HepG2 (cell line): ENCODE data around the gene MRFAP1L1. TPM values are rescaled to one million over a fixed set of nuclear protein-coding genes. Genes with fewer than 3 reads are reported as not detected.

Experiments
- ATAC-seq: fragments of 200-7000 bp; cut with Tn5 transposase; 3 replicates; pipeline ENCODE4 v1.9.1; 2020; ENCODE audit warnings: mild to moderate bottlenecking, moderate library complexity
- BruUV-seq: library from RNA; stranded (reverse); fragments of 400-500 nt; replicated peaks from 2 replicates; lab custom pipeline; 2021; lab: Mats Ljungman, UMichigan
- CTCF ChIA-PET: fragments of 300-600 bp; formaldehyde crosslinking; extraction: SDS; loops from one replicate; lab custom pipeline; 2021; ENCODE audit warnings: low total read pairs, inconsistent platforms, low intra/inter-chr PET ratio; lab: Yijun Ruan, JAX
- POLR2A ChIA-PET: fragments of 350-600 bp; sonication (Branson Sonifier 250); formaldehyde crosslinking; loops from one replicate; lab custom pipeline; 2020; ENCODE audit warnings: antibody characterized with exemption, inconsistent platforms; lab: Yijun Ruan, JAX
- DNase-seq: peaks from one replicate; pipeline ENCODE4 v3.0.0-alpha.2; 2015; ENCODE audit warnings: low spot score
- FAIRE-seq: peaks from 3 replicates; lab custom pipeline; 2011; peaks lifted over from hg19 to GRCh38; lab: Jason Lieb, UNC
- H2AFZ ChIP-seq: one replicate; pipeline ENCODE4 v1.6.1; 2011; ENCODE audit warnings: low read length, inconsistent platforms
- H3K27ac ChIP-seq: fragments of 300-600 bp; 3 replicates; pipeline ENCODE4 v1.8.0; 2011; ENCODE audit warnings: mixed run types, mild to moderate bottlenecking, mixed read lengths, low read length, inconsistent platforms; ENCODE audit not compliant: insufficient read depth; ENCODE audit errors: extremely low read length
- H3K27me3 ChIP-seq, 2 experiments: fragments of 200-600 bp in 1 of 2; 2 replicates in 1 of 2; 3 replicates in 1 of 2; pipeline versions ENCODE4 v1.6.0 to v1.8.0; 2011; ENCODE audit warnings: low read length in 2 of 2, mild to moderate bottlenecking in 2 of 2, moderate library complexity in 2 of 2, inconsistent platforms in 1 of 2; ENCODE audit not compliant: insufficient read depth in 2 of 2, control insufficient read depth in 1 of 2
- H3K36me3 ChIP-seq, 2 experiments: fragments of 200-600 bp in 1 of 2; replicated peaks in 1 of 2; 2 replicates in 1 of 2; 3 replicates in 1 of 2; pipeline versions ENCODE4 v1.5.1 to v1.8.0; 2011; ENCODE audit warnings: low read length in 2 of 2, inconsistent platforms in 1 of 2; ENCODE audit not compliant: insufficient read depth in 2 of 2, control insufficient read depth in 1 of 2
- H3K4me1 ChIP-seq: 2 replicates; pipeline ENCODE4 v1.5.1; 2012; ENCODE audit warnings: low read length, inconsistent platforms; ENCODE audit not compliant: insufficient read depth
- H3K4me2 ChIP-seq: 2 replicates; pipeline ENCODE4 v1.6.0; 2011; ENCODE audit warnings: low read depth, low read length, inconsistent platforms
- H3K4me3 ChIP-seq, 3 experiments: fragments of 200-600 bp in 1 of 3; sonication (generic), shearing (Covaris generic) in 1 of 3; replicated peaks in 1 of 3; 2 replicates each; pipeline ENCODE4 v1.5.1; 2011 to 2016; ENCODE audit warnings: low read length in 3 of 3, inconsistent platforms in 2 of 3, low read depth in 2 of 3, mild to moderate bottlenecking in 2 of 3, control low read depth in 1 of 3, mixed read lengths in 1 of 3; ENCODE audit not compliant: insufficient read depth in 1 of 3
- H3K79me2 ChIP-seq: one replicate; pipeline ENCODE4 v1.6.1; 2011; ENCODE audit warnings: low read length, inconsistent platforms; ENCODE audit not compliant: insufficient read depth
- H3K9ac ChIP-seq: 2 replicates; pipeline ENCODE4 v1.6.0; 2011; ENCODE audit warnings: mild to moderate bottlenecking, low read depth, low read length, inconsistent platforms; ENCODE audit not compliant: insufficient read depth
- H3K9me3 ChIP-seq: 2 replicates; pipeline ENCODE4 v1.5.1; 2012; ENCODE audit warnings: mild to moderate bottlenecking, low read length
- H4K20me1 ChIP-seq: 2 replicates; pipeline ENCODE4 v1.6.0; 2011; ENCODE audit warnings: inconsistent platforms, mild to moderate bottlenecking, low read length, moderate library complexity; ENCODE audit not compliant: insufficient read depth
- ARNT ChIP-seq: fragments of 450-650 bp; IDR thresholded peaks from 2 replicates; pipeline ENCODE4 v1.6.1; 2017
- ELF4 ChIP-seq: sonication (generic); formaldehyde crosslinking; IDR thresholded peaks from 2 replicates; pipeline ENCODE4 v1.5.0; 2020; ENCODE audit warnings: missing genetic modification reagents, mild to moderate bottlenecking, moderate library complexity, borderline replicate concordance
- FOXA1 ChIP-seq, 2 experiments: fragments of 450-650 bp in 1 of 2; sonication (generic) in 1 of 2; formaldehyde crosslinking in 1 of 2; IDR thresholded peaks; 2 replicates each; pipeline versions ENCODE4 v1.4.0 to v1.6.1; 2016 to 2020; ENCODE audit warnings: missing genetic modification reagents in 1 of 2
- FOXK1 ChIP-seq: sonication (generic); formaldehyde crosslinking; IDR thresholded peaks from 2 replicates; pipeline ENCODE4 v1.4.0; 2020; ENCODE audit warnings: low read depth, missing genetic modification reagents, borderline replicate concordance
- GATAD2A ChIP-seq: IDR thresholded peaks from 2 replicates; pipeline ENCODE4 v1.6.1; 2016
- KLF12 ChIP-seq: sonication (generic); formaldehyde crosslinking; IDR thresholded peaks from 2 replicates; pipeline ENCODE4 v1.4.0; 2020; ENCODE audit warnings: missing genetic modification reagents, borderline replicate concordance
- MIER2 ChIP-seq: IDR thresholded peaks from 2 replicates; pipeline ENCODE4 v1.6.1; 2016; ENCODE audit warnings: missing biosample characterization, missing genetic modification reagents
- NFKB2 ChIP-seq: sonication (generic); formaldehyde crosslinking; IDR thresholded peaks from 2 replicates; pipeline ENCODE4 v1.4.0; 2020; ENCODE audit warnings: missing genetic modification reagents, borderline replicate concordance
- PCBP1 ChIP-seq: fragments of 200-400 bp; formaldehyde crosslinking; IDR thresholded peaks from 2 replicates; pipeline ENCODE4 v1.6.1; 2017; ENCODE audit warnings: mild to moderate bottlenecking, low read depth, low read length, borderline replicate concordance
- SALL2 ChIP-seq: sonication (generic); formaldehyde crosslinking; IDR thresholded peaks from 2 replicates; pipeline ENCODE4 v1.8.1; 2023; ENCODE audit warnings: mild to moderate bottlenecking, missing genetic modification reagents, inconsistent platforms
- SETDB1 ChIP-seq: sonication (generic); formaldehyde crosslinking; IDR thresholded peaks from 2 replicates; pipeline ENCODE4 v1.5.1; 2020; ENCODE audit warnings: missing genetic modification reagents, mild to moderate bottlenecking, borderline replicate concordance
- SIN3B ChIP-seq: fragments of 150-350 bp; IDR thresholded peaks from 2 replicates; pipeline ENCODE4 v1.6.1; 2014; ENCODE audit warnings: low read length
- ZNF629 ChIP-seq: sonication (generic); formaldehyde crosslinking; conservative IDR thresholded peaks from 2 replicates; pipeline ENCODE4 v1.5.0; 2020; ENCODE audit warnings: missing genetic modification reagents
- ZNF670 ChIP-seq: sonication (generic); formaldehyde crosslinking; IDR thresholded peaks from 2 replicates; pipeline ENCODE4 v1.8.0; 2022; ENCODE audit warnings: mild to moderate bottlenecking, missing genetic modification reagents, borderline replicate concordance
- ZNF75D ChIP-seq: sonication (generic); formaldehyde crosslinking; IDR thresholded peaks from 2 replicates; pipeline ENCODE4 v1.8.1; 2023; ENCODE audit warnings: missing genetic modification reagents, mild to moderate bottlenecking, borderline replicate concordance
- ZSCAN30 ChIP-seq: sonication (generic); formaldehyde crosslinking; IDR thresholded peaks from 2 replicates; pipeline ENCODE4 v1.5.0; 2020; ENCODE audit warnings: mild to moderate bottlenecking, missing genetic modification reagents
- whole genome bisulfite sequencing: methylation state at CpG from one replicate; pipeline ENCODE4 v1.1.6; 2017; ENCODE audit warnings: low lambda C conversion rate; 5-methylcytosine and 5-hydroxymethylcytosine counted together
- in situ Hi-C: cut with HindIII; loops from 2 replicates; pipeline ENCODE4 v1.10.0; 2017; ENCODE audit warnings: low pct_unique_long_range_greater_than_20kb; ENCODE audit not compliant: extremely low pct_ligation_motif_present
- intact Hi-C: fragments of 100-400 bp; cut with micrococcal nuclease; formaldehyde crosslinking; loops from one replicate; pipeline ENCODE4 v1.10.0; 2022; ENCODE audit not compliant: unreplicated experiment
- polyA plus RNA-seq, 8 experiments: library from polyadenylated mRNA; depleted of rRNA in 3 of 8; stranded (reverse) in 7 of 8; unstranded in 1 of 8; fragments of >200 nt; fragmentation: Illumina TruSeq in 4 of 8; extraction: Trizol in 4 of 8; gene quantifications; 2 replicates each; pipeline versions ENCODE4 v1.2.1 to v1.2.3, GENCODE V29; 2011 to 2016; ENCODE audit warnings: low read depth in 4 of 8, missing spikeins in 1 of 8, mixed read lengths in 1 of 8; ENCODE audit not compliant: insufficient read depth in 1 of 8
- total RNA-seq, 5 experiments: library from RNA; depleted of rRNA; stranded (reverse); fragments of >200 nt; fragmentation: Illumina TruSeq; extraction: Trizol; gene quantifications; 2 replicates each; pipeline ENCODE4 v1.2.3, GENCODE V29; 2016; ENCODE audit warnings: low read depth in 1 of 5
- TF ChIP-seq, protein P1 (sequence below): sonication (generic); formaldehyde crosslinking; IDR thresholded peaks from 2 replicates; pipeline ENCODE4 v1.5.0; 2020; ENCODE audit warnings: mild to moderate bottlenecking, missing genetic modification reagents
- TF ChIP-seq, protein P2 (sequence below): IDR thresholded peaks from 2 replicates; pipeline ENCODE4 v1.6.1; 2018; ENCODE audit warnings: missing genetic modification reagents, mild to moderate bottlenecking, missing compliant biosample characterization
- TF ChIP-seq, protein P3 (sequence below): sonication (generic); formaldehyde crosslinking; IDR thresholded peaks from 2 replicates; pipeline ENCODE4 v1.4.0; 2020; ENCODE audit warnings: low read depth, mild to moderate bottlenecking, missing genetic modification reagents
- TF ChIP-seq, protein P4 (sequence below): sonication (generic); formaldehyde crosslinking; IDR thresholded peaks from 2 replicates; pipeline ENCODE4 v1.8.1; 2023; ENCODE audit warnings: mild to moderate bottlenecking, missing genetic modification reagents

Gene MRFAP1L1
- total and polyA plus RNA-seq, 2 of the 13 experiments (the other 11 are each of a cell fraction or from before 2014, with no cell fraction given): 44.8 to 76.6 TPM

- Histone ChIP-seq H3K27ac (no peak overlapping the region), H3K36me3 (no peaks in the 10 kb centered on the region), H3K4me3 (peak overlapping the region; percentile 47 to 77 (median 58); a peak in 5 of 6 replicates), H3K9ac (peak overlapping the region; percentile 65), H3K79me2 (no peaks in the 10 kb centered on the region), H3K4me1 (peaks cover 68% of the 10 kb centered on the region), H3K4me2 (peak overlapping the region; percentile 82), H2AFZ (peak overlapping the region; percentile 61), H3K9me3 (no peaks in the 10 kb centered on the region), H3K27me3 (no peaks in the 10 kb centered on the region; a peak in 1 of 5 replicates), H4K20me1 (no peaks in the 10 kb centered on the region)
- DNase-seq: no peak
- BruUV-seq: no TSS peak
- POLR2A ChIA-PET: interaction anchor here (0.9 to 9.9 kb wide), 4 partner anchors 13 to 31 kb away, joined by 3 to 207 read pairs (median 36); no protein-coding TSS in a partner anchor
- FAIRE-seq: peak; percentile 12
- 40% methylated on average over 8 of the region's 11 CpGs for WGBS
- peak; percentile 6; the same call in 2 of the 3 replicates for ATAC-seq
- CTCF ChIA-PET: no interaction called here
- in situ Hi-C loops: no loop called here
- intact Hi-C loops: no loop called here
- TF ChIP-seq ZSCAN30 (no peak), MIER2 (no peak), SIN3B (no peak), SALL2 (CRISPR knock-in tag) (no peak), ZNF75D (no peak), FOXA1 (IDR thresholded peaks at IDR 0.05) (no peak), FOXA1 (CRISPR knock-in tag; IDR thresholded peaks at IDR 0.05) (no peak), NFKB2 (CRISPR knock-in tag) (no peak), ZNF670 (CRISPR knock-in tag) (no peak), SETDB1 (CRISPR knock-in tag) (no peak), ARNT (no peak), ELF4 (CRISPR knock-in tag) (no peak), KLF12 (CRISPR knock-in tag) (no peak), ZNF629 (CRISPR knock-in tag) (peak; percentile 86), GATAD2A (0 out of 2 replicates have a peak, but pooled peaks have one; percentile 22), FOXK1 (CRISPR knock-in tag) (no peak), PCBP1 (0 out of 2 replicates have a peak, but pooled peaks have one; percentile 7)
- TF ChIP-seq, protein P1, sequence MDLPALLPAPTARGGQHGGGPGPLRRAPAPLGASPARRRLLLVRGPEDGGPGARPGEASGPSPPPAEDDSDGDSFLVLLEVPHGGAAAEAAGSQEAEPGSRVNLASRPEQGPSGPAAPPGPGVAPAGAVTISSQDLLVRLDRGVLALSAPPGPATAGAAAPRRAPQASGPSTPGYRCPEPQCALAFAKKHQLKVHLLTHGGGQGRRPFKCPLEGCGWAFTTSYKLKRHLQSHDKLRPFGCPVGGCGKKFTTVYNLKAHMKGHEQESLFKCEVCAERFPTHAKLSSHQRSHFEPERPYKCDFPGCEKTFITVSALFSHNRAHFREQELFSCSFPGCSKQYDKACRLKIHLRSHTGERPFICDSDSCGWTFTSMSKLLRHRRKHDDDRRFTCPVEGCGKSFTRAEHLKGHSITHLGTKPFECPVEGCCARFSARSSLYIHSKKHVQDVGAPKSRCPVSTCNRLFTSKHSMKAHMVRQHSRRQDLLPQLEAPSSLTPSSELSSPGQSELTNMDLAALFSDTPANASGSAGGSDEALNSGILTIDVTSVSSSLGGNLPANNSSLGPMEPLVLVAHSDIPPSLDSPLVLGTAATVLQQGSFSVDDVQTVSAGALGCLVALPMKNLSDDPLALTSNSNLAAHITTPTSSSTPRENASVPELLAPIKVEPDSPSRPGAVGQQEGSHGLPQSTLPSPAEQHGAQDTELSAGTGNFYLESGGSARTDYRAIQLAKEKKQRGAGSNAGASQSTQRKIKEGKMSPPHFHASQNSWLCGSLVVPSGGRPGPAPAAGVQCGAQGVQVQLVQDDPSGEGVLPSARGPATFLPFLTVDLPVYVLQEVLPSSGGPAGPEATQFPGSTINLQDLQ (CRISPR knock-in tag): no peak
- TF ChIP-seq, protein P2, sequence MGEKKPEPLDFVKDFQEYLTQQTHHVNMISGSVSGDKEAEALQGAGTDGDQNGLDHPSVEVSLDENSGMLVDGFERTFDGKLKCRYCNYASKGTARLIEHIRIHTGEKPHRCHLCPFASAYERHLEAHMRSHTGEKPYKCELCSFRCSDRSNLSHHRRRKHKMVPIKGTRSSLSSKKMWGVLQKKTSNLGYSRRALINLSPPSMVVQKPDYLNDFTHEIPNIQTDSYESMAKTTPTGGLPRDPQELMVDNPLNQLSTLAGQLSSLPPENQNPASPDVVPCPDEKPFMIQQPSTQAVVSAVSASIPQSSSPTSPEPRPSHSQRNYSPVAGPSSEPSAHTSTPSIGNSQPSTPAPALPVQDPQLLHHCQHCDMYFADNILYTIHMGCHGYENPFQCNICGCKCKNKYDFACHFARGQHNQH: no peak
- TF ChIP-seq, protein P3, sequence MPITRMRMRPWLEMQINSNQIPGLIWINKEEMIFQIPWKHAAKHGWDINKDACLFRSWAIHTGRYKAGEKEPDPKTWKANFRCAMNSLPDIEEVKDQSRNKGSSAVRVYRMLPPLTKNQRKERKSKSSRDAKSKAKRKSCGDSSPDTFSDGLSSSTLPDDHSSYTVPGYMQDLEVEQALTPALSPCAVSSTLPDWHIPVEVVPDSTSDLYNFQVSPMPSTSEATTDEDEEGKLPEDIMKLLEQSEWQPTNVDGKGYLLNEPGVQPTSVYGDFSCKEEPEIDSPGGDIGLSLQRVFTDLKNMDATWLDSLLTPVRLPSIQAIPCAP (CRISPR knock-in tag): no peak
- TF ChIP-seq, protein P4, sequence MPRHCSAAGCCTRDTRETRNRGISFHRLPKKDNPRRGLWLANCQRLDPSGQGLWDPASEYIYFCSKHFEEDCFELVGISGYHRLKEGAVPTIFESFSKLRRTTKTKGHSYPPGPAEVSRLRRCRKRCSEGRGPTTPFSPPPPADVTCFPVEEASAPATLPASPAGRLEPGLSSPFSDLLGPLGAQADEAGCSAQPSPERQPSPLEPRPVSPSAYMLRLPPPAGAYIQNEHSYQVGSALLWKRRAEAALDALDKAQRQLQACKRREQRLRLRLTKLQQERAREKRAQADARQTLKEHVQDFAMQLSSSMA (CRISPR knock-in tag): no peak
Observed at GRCh38 chr4:6747294-6748051, 37.8 kb upstream of the MRFAP1L1 start.
